Measurements from ENCODE around the gene HPCAL4.

- TF ChIP-seq POLR2A (IDR thresholded peaks at IDR 0.05) (no peak), EP300 (IDR thresholded peaks at IDR 0.05) (no peak), CTCF (IDR thresholded peaks at IDR 0.05) (no peak), POLR2AphosphoS5 (IDR thresholded peaks at IDR 0.05) (no peak)
Observed at GRCh38 chr1:39631361-39632322, 59.6 kb downstream of the HPCAL4 start.

Measured in gastroesophageal sphincter (tissue), 3 donors.